SK-N-SH treated with all-trans-retinoic acid at 6 μM for 48 hours (cell line): ENCODE results near the gene WDR59.

Experiments used
- ATAC-seq: fragments of 200-7000 bp; cut with Tn5 transposase; 3 replicates; pipeline ENCODE4 v1.9.1; 2020; ENCODE audit warnings: mild to moderate bottlenecking, moderate library complexity
- BACH2 ChIP-seq: fragments of 250-450 bp; sonication (Bioruptor Pico); IDR thresholded peaks from 2 replicates; pipeline ENCODE4 v1.9.0; 2021; ENCODE audit warnings: mild to moderate bottlenecking, borderline replicate concordance
- CREB5 ChIP-seq: fragments of 250-450 bp; sonication (Bioruptor Pico); IDR thresholded peaks from 2 replicates; pipeline ENCODE4 v1.5.1; 2020; ENCODE audit warnings: low read depth, mild to moderate bottlenecking, moderate library complexity
- CSDC2 ChIP-seq: fragments of 250-450 bp; sonication (Bioruptor Pico); IDR thresholded peaks from 2 replicates; pipeline ENCODE4 v1.5.0; 2020; ENCODE audit warnings: mild to moderate bottlenecking, moderate library complexity
- CSRNP3 ChIP-seq: fragments of 250-450 bp; sonication (Bioruptor Pico); IDR thresholded peaks from 2 replicates; pipeline ENCODE4 v1.5.1; 2021; ENCODE audit warnings: mild to moderate bottlenecking, moderate library complexity
- ESRRG ChIP-seq: fragments of 250-450 bp; sonication (Bioruptor Pico); IDR thresholded peaks from 2 replicates; pipeline ENCODE4 v1.6.1; 2021; ENCODE audit warnings: mild to moderate bottlenecking
- GLIS3 ChIP-seq: fragments of 250-450 bp; sonication (Bioruptor Pico); IDR thresholded peaks from 2 replicates; pipeline ENCODE4 v1.5.0; 2020; ENCODE audit warnings: mild to moderate bottlenecking, moderate library complexity
- ISL1 ChIP-seq: fragments of 250-450 bp; sonication (Bioruptor Pico); IDR thresholded peaks from 2 replicates; pipeline ENCODE4 v2.1.2; 2022; ENCODE audit warnings: mild to moderate bottlenecking, moderate library complexity
- OSR1 ChIP-seq: fragments of 250-450 bp; sonication (Bioruptor Pico); IDR thresholded peaks from 2 replicates; pipeline ENCODE4 v1.8.0; 2022; ENCODE audit warnings: moderate library complexity, mild to moderate bottlenecking, inconsistent platforms
- PATZ1 ChIP-seq: fragments of 250-450 bp; sonication (Bioruptor Pico); IDR thresholded peaks from 2 replicates; pipeline ENCODE4 v1.8.0; 2020; ENCODE audit warnings: mild to moderate bottlenecking, moderate library complexity, borderline replicate concordance
- POU6F1 ChIP-seq: fragments of 250-450 bp; sonication (Bioruptor Pico); IDR thresholded peaks from 2 replicates; pipeline ENCODE4 v1.8.0; 2021; ENCODE audit warnings: low read depth, mild to moderate bottlenecking, moderate library complexity, borderline replicate concordance
- PPARA ChIP-seq: fragments of 250-450 bp; sonication (Bioruptor Pico); IDR thresholded peaks from 2 replicates; pipeline ENCODE4 v1.5.0; 2020; ENCODE audit warnings: mild to moderate bottlenecking, borderline replicate concordance
- SNAI2 ChIP-seq: fragments of 250-450 bp; sonication (Bioruptor Pico); IDR thresholded peaks from 2 replicates; pipeline ENCODE4 v1.5.0; 2020; ENCODE audit warnings: mild to moderate bottlenecking, moderate library complexity
- TCF4 ChIP-seq: fragments of 250-450 bp; sonication (Bioruptor Pico); IDR thresholded peaks from 2 replicates; pipeline ENCODE4 v1.8.0; 2021; ENCODE audit warnings: mild to moderate bottlenecking, moderate library complexity, borderline replicate concordance
- TOX ChIP-seq: fragments of 250-450 bp; sonication (Bioruptor Pico); IDR thresholded peaks from 2 replicates; pipeline ENCODE4 v1.8.0; 2021; ENCODE audit warnings: mild to moderate bottlenecking, moderate library complexity, borderline replicate concordance
- TSHZ2 ChIP-seq: fragments of 250-450 bp; sonication (Bioruptor Pico); IDR thresholded peaks from 2 replicates; pipeline ENCODE4 v1.5.0; 2020; ENCODE audit warnings: mild to moderate bottlenecking, moderate library complexity
- ZC3H10 ChIP-seq: fragments of 250-450 bp; sonication (Bioruptor Pico); IDR thresholded peaks from 2 replicates; pipeline ENCODE4 v1.5.1; 2021; ENCODE audit warnings: mild to moderate bottlenecking, moderate library complexity
- ZFP30 ChIP-seq: fragments of 450-650 bp; formaldehyde crosslinking; IDR thresholded peaks from 2 replicates; pipeline ENCODE4 v1.5.0; 2022; ENCODE audit warnings: mild to moderate bottlenecking, moderate library complexity
- ZNF8 ChIP-seq: fragments of 450-650 bp; formaldehyde crosslinking; IDR thresholded peaks from 2 replicates; pipeline ENCODE4 v1.5.0; 2020; ENCODE audit warnings: mild to moderate bottlenecking, moderate library complexity

The WDR59 gene

GRCh38 chr16:74903901-74904678, 80.8 kb downstream of the WDR59 start:
- ATAC-seq, result no peak
- TF ChIP-seq ZFP30 (no peak), ZNF8 (CRISPR knock-in tag) (no peak), ZC3H10 (no peak), GLIS3 (CRISPR knock-in tag) (no peak), OSR1 (CRISPR knock-in tag) (no peak), CSDC2 (CRISPR knock-in tag) (no peak), POU6F1 (CRISPR knock-in tag) (no peak), BACH2 (CRISPR knock-in tag) (no peak), CSRNP3 (no peak), ESRRG (CRISPR knock-in tag) (no peak), SNAI2 (CRISPR knock-in tag) (no peak)
- TF ChIP-seq, all 23 proteins: peak for 0

GRCh38 chr16:74903120-74903519, 81.8 kb downstream of the WDR59 start:
- no peak for ATAC-seq
- TF ChIP-seq PPARA (CRISPR knock-in tag) (no peak), TOX (CRISPR knock-in tag) (no peak), CSDC2 (CRISPR knock-in tag) (no peak), OSR1 (CRISPR knock-in tag) (no peak), ISL1 (CRISPR knock-in tag) (no peak), ZFP30 (no peak), TCF4 (no peak), GLIS3 (CRISPR knock-in tag) (no peak), POU6F1 (CRISPR knock-in tag) (no peak), PATZ1 (CRISPR knock-in tag) (no peak), TSHZ2 (CRISPR knock-in tag) (no peak)

- no peak for ATAC-seq
Measured at GRCh38 chr16:74902161-74902560, 82.8 kb downstream of the WDR59 start.

GRCh38 chr16:74901606-74902005, 83.3 kb downstream of the WDR59 start:
- ATAC-seq, result no peak
- TF ChIP-seq ISL1 (CRISPR knock-in tag) (no peak), TCF4 (no peak), CREB5 (CRISPR knock-in tag) (no peak), ESRRG (CRISPR knock-in tag) (no peak)
- TF ChIP-seq, all 23 proteins: peak for 0

More at GRCh38 chr16:74902161-74902560, 82.8 kb downstream of the WDR59 start:
- TF ChIP-seq TOX (CRISPR knock-in tag), result no peak
